Measurements from ENCODE around the gene CTBS. TPM values are rescaled to one million over a fixed set of nuclear protein-coding genes. Genes with fewer than 3 reads are reported as not detected.

The CTBS gene
- total and polyA plus RNA-seq, 2 experiments from 2014 or later: 4.3 to 5.1 TPM

DNA sequence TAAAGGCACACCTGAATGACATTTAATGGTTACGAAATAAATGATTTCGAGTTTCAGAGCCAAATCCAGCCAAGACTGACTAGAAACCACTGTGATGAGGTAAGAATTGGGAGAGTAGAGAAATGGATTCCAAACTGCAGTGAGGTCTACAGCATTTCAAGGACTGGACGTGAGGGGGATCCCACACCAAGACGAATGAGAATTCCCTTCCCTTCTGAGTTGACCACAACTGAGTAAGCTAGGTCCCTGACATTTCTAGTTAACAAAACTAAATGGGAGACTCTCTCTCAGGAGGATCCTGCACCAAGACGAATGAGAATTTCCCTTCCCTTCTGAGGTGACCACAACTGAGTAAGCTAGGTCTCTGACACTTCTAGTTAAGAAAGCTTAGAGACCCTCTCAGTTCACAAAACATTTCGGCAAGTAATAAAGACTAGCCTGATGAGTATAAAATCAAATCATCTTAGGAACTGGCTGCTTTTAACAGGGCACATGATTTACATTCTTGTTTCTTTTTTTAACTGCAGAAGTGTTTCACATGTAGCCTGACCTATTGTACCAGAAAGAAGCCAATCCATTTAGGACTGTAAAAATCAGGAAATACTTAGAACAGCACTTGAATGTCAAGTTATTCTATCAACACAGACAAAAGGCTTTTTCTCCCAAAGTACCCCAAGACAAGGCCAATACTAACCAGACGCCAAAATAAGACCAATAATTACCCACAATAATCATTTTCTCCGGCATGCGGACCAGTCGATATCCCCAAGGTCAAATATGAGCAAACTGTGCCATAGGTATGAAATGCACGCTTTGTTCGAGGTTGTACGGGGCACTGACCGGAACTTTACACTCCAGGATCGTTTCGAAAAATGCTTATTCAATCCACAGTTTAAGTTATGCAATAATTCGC is 69.4 kb downstream of the CTBS start:
- Mint-ChIP-seq H3K4me1 (peaks cover 42% of the 10 kb centered on the region), H3K27ac (peak overlapping the region; percentile 55), H3K9me3 (peaks cover 9% of the 10 kb centered on the region; the same call in 1 of the 3 replicates), H3K36me3 (ENCODE audit: low read depth) (peaks cover 26% of the 10 kb centered on the region), H3K27me3 (ENCODE audit: insufficient read depth, low read depth, poor library complexity) (peaks cover 12% of the 10 kb centered on the region), H3K4me3 (peak overlapping the region; percentile 93)
- Histone ChIP-seq H3K36me3 (ENCODE audit: insufficient read depth) (no peaks in the 10 kb centered on the region), H3K79me2 (replicated peaks; ENCODE audit: insufficient read depth) (peaks cover 53% of the 10 kb centered on the region), H3K4me3 (peak overlapping the region; percentile 96), H3K27me3 (ENCODE audit: insufficient read depth) (peaks cover 12% of the 10 kb centered on the region), H3F3A (replicated peaks; ENCODE audit: low read depth) (no peaks in the 10 kb centered on the region), H3K4me2 (peak overlapping the region; percentile 99), H3K27ac (ENCODE audit: low read depth) (no peak overlapping the region), H4K20me1 (replicated peaks; ENCODE audit: insufficient read depth) (peaks cover 14% of the 10 kb centered on the region), H3K9me2 (ENCODE audit: insufficient read depth) (no peaks in the 10 kb centered on the region), H3K4me1 (ENCODE audit: insufficient read depth) (peaks cover 44% of the 10 kb centered on the region), H2AFZ (peak overlapping the region; percentile 72; the same call in 1 of the 2 replicates)
- TF ChIP-seq EZH2 (IDR thresholded peaks at IDR 0.05; ENCODE audit: low read depth, unreplicated experiment) (no peak), POLR2AphosphoS5 (IDR thresholded peaks at IDR 0.05; ENCODE audit: low read depth) (no peak), JUNB (IDR thresholded peaks at IDR 0.05; ENCODE audit: unreplicated experiment) (no peak), ZNF114 (CRISPR knock-in tag; IDR thresholded peaks at IDR 0.05) (no peak), EZH2phosphoT487 (IDR thresholded peaks at IDR 0.05; ENCODE audit: unreplicated experiment) (no peak), CTCF (conservative IDR thresholded peaks at IDR 0.05; ENCODE audit: low read depth in 2 of 2) (no peak), NANOG (IDR thresholded peaks at IDR 0.05; ENCODE audit: borderline replicate concordance) (no peak)
- TF ChIP-seq, protein P1, sequence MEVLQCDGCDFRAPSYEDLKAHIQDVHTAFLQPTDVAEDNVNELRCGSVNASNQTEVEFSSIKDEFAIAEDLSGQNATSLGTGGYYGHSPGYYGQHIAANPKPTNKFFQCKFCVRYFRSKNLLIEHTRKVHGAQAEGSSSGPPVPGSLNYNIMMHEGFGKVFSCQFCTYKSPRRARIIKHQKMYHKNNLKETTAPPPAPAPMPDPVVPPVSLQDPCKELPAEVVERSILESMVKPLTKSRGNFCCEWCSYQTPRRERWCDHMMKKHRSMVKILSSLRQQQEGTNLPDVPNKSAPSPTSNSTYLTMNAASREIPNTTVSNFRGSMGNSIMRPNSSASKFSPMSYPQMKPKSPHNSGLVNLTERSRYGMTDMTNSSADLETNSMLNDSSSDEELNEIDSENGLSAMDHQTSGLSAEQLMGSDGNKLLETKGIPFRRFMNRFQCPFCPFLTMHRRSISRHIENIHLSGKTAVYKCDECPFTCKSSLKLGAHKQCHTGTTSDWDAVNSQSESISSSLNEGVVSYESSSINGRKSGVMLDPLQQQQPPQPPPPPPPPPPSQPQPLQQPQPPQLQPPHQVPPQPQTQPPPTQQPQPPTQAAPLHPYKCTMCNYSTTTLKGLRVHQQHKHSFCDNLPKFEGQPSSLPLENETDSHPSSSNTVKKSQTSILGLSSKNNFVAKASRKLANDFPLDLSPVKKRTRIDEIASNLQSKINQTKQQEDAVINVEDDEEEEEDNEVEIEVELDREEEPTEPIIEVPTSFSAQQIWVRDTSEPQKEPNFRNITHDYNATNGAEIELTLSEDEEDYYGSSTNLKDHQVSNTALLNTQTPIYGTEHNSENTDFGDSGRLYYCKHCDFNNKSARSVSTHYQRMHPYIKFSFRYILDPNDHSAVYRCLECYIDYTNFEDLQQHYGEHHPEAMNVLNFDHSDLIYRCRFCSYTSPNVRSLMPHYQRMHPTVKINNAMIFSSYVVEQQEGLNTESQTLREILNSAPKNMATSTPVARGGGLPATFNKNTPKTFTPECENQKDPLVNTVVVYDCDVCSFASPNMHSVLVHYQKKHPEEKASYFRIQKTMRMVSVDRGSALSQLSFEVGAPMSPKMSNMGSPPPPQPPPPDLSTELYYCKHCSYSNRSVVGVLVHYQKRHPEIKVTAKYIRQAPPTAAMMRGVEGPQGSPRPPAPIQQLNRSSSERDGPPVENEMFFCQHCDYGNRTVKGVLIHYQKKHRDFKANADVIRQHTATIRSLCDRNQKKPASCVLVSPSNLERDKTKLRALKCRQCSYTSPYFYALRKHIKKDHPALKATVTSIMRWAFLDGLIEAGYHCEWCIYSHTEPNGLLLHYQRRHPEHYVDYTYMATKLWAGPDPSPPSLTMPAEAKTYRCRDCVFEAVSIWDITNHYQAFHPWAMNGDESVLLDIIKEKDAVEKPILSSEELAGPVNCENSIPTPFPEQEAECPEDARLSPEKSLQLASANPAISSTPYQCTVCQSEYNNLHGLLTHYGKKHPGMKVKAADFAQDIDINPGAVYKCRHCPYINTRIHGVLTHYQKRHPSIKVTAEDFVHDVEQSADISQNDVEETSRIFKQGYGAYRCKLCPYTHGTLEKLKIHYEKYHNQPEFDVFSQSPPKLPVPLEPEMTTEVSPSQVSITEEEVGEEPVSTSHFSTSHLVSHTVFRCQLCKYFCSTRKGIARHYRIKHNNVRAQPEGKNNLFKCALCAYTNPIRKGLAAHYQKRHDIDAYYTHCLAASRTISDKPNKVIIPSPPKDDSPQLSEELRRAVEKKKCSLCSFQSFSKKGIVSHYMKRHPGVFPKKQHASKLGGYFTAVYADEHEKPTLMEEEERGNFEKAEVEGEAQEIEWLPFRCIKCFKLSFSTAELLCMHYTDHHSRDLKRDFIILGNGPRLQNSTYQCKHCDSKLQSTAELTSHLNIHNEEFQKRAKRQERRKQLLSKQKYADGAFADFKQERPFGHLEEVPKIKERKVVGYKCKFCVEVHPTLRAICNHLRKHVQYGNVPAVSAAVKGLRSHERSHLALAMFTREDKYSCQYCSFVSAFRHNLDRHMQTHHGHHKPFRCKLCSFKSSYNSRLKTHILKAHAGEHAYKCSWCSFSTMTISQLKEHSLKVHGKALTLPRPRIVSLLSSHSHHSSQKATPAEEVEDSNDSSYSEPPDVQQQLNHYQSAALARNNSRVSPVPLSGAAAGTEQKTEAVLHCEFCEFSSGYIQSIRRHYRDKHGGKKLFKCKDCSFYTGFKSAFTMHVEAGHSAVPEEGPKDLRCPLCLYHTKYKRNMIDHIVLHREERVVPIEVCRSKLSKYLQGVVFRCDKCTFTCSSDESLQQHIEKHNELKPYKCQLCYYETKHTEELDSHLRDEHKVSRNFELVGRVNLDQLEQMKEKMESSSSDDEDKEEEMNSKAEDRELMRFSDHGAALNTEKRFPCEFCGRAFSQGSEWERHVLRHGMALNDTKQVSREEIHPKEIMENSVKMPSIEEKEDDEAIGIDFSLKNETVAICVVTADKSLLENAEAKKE (CRISPR knock-in tag; IDR thresholded peaks at IDR 0.05): no peak
- TF ChIP-seq, protein P2, sequence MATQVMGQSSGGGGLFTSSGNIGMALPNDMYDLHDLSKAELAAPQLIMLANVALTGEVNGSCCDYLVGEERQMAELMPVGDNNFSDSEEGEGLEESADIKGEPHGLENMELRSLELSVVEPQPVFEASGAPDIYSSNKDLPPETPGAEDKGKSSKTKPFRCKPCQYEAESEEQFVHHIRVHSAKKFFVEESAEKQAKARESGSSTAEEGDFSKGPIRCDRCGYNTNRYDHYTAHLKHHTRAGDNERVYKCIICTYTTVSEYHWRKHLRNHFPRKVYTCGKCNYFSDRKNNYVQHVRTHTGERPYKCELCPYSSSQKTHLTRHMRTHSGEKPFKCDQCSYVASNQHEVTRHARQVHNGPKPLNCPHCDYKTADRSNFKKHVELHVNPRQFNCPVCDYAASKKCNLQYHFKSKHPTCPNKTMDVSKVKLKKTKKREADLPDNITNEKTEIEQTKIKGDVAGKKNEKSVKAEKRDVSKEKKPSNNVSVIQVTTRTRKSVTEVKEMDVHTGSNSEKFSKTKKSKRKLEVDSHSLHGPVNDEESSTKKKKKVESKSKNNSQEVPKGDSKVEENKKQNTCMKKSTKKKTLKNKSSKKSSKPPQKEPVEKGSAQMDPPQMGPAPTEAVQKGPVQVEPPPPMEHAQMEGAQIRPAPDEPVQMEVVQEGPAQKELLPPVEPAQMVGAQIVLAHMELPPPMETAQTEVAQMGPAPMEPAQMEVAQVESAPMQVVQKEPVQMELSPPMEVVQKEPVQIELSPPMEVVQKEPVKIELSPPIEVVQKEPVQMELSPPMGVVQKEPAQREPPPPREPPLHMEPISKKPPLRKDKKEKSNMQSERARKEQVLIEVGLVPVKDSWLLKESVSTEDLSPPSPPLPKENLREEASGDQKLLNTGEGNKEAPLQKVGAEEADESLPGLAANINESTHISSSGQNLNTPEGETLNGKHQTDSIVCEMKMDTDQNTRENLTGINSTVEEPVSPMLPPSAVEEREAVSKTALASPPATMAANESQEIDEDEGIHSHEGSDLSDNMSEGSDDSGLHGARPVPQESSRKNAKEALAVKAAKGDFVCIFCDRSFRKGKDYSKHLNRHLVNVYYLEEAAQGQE (IDR thresholded peaks at IDR 0.05; ENCODE audit: unreplicated experiment): no peak
- DNase-seq (ENCODE audit: low spot score): no peak
- no peak for ATAC-seq

All from GM23338 (cell line).